OCI-LY1 (cell line): Measurements from ENCODE around the gene HOXD9.

Source experiments
- H2AFZ ChIP-seq: fragments of 200-600 bp; sonication (generic), shearing (Covaris generic); 2 replicates; pipeline ENCODE4 v1.6.0; 2014; ENCODE audit warnings: antibody characterized with exemption, mild to moderate bottlenecking, low read length
- H3F3A ChIP-seq: fragments of 200-600 bp; sonication (generic), shearing (Covaris generic); 2 replicates; pipeline ENCODE4 v1.6.0; 2014; ENCODE audit warnings: mild to moderate bottlenecking, antibody characterized with exemption, low read length, moderate library complexity; ENCODE audit not compliant: insufficient read depth
- H3K27ac ChIP-seq: fragments of 200-600 bp; sonication (generic); 2 replicates; pipeline ENCODE4 v1.5.1; 2014; ENCODE audit warnings: low read length, mixed run types, mild to moderate bottlenecking, low read depth; ENCODE audit not compliant: poor library complexity, severe bottlenecking
- H3K27me3 ChIP-seq: fragments of 200-600 bp; sonication (generic); 2 replicates; pipeline ENCODE4 v1.6.0; 2014; ENCODE audit warnings: antibody characterized with exemption, mild to moderate bottlenecking, low read length, moderate library complexity; ENCODE audit not compliant: insufficient read depth
- H3K36me3 ChIP-seq: fragments of 200-600 bp; sonication (generic); 2 replicates; pipeline ENCODE4 v1.6.1; 2014; ENCODE audit warnings: mild to moderate bottlenecking, antibody characterized with exemption, low read length, moderate library complexity, mixed read lengths; ENCODE audit not compliant: insufficient read depth
- H3K4me1 ChIP-seq: fragments of 200-600 bp; sonication (generic); 2 replicates; pipeline ENCODE4 v1.5.1; 2014; ENCODE audit warnings: mild to moderate bottlenecking, low read length, moderate library complexity; ENCODE audit not compliant: insufficient read depth, severe bottlenecking
- H3K4me2 ChIP-seq: fragments of 200-600 bp; sonication (generic), shearing (Covaris generic); 2 replicates; pipeline ENCODE4 v1.6.1; 2014; ENCODE audit warnings: low read length
- H3K4me3 ChIP-seq: fragments of 200-600 bp; sonication (generic); 2 replicates; pipeline ENCODE4 v1.5.1; 2014; ENCODE audit warnings: low read length, low read depth, mild to moderate bottlenecking, mixed read lengths; ENCODE audit not compliant: poor library complexity, severe bottlenecking
- H3K79me2 ChIP-seq: fragments of 200-600 bp; shearing (Covaris generic); 2 replicates; pipeline ENCODE4 v1.6.1; 2016; ENCODE audit warnings: mixed run types, low read length, mixed read lengths; ENCODE audit not compliant: insufficient read depth
- H3K9ac ChIP-seq: fragments of 200-600 bp; sonication (generic), shearing (Covaris generic); 2 replicates; pipeline ENCODE4 v1.6.1; 2014; ENCODE audit warnings: mild to moderate bottlenecking, low read length, mixed read lengths
- H3K9me2 ChIP-seq: fragments of 200-600 bp; sonication (generic), shearing (Covaris generic); 2 replicates; pipeline ENCODE4 v1.6.1; 2014; ENCODE audit warnings: low read depth, mild to moderate bottlenecking, low read length, mixed read lengths
- H3K9me3 ChIP-seq: fragments of 200-600 bp; shearing (Covaris generic); 2 replicates; pipeline ENCODE4 v1.6.1; 2014; ENCODE audit warnings: low read length, mixed read lengths
- H4K20me1 ChIP-seq: fragments of 200-600 bp; sonication (generic), shearing (Covaris generic); 2 replicates; pipeline ENCODE4 v1.6.0; 2016; ENCODE audit warnings: mild to moderate bottlenecking, low read length; ENCODE audit not compliant: insufficient read depth
- EZH2 ChIP-seq: fragments of 200-600 bp; sonication (generic), shearing (Covaris generic); IDR thresholded peaks from 2 replicates; pipeline ENCODE4 v1.8.0; 2017; ENCODE audit warnings: borderline replicate concordance, mixed run types, mild to moderate bottlenecking, antibody characterized with exemption, low read length, moderate library complexity, mixed read lengths
- TF ChIP-seq, protein P1 (sequence below): fragments of 200-600 bp; sonication (generic), shearing (Covaris generic); IDR thresholded peaks from 2 replicates; pipeline ENCODE4 v1.5.1; 2017; ENCODE audit warnings: mild to moderate bottlenecking, antibody characterized with exemption, low read length, moderate library complexity, mixed read lengths

Gene HOXD9

GRCh38 chr2:176110415-176111308 is 11.9 kb upstream of the HOXD9 start:
- Histone ChIP-seq H3K4me1 (peaks cover 5% of the 10 kb centered on the region), H3K27ac (no peak overlapping the region), H3K27me3 (no peaks in the 10 kb centered on the region), H3F3A (no peaks in the 10 kb centered on the region), H3K9me2 (no peaks in the 10 kb centered on the region), H3K9me3 (no peaks in the 10 kb centered on the region), H3K36me3 (no peaks in the 10 kb centered on the region), H3K79me2 (no peaks in the 10 kb centered on the region), H3K4me3 (no peak overlapping the region), H4K20me1 (no peaks in the 10 kb centered on the region), H3K9ac (no peak overlapping the region), H3K4me2 (no peak overlapping the region), H2AFZ (no peak overlapping the region)
- TF ChIP-seq, protein P1, sequence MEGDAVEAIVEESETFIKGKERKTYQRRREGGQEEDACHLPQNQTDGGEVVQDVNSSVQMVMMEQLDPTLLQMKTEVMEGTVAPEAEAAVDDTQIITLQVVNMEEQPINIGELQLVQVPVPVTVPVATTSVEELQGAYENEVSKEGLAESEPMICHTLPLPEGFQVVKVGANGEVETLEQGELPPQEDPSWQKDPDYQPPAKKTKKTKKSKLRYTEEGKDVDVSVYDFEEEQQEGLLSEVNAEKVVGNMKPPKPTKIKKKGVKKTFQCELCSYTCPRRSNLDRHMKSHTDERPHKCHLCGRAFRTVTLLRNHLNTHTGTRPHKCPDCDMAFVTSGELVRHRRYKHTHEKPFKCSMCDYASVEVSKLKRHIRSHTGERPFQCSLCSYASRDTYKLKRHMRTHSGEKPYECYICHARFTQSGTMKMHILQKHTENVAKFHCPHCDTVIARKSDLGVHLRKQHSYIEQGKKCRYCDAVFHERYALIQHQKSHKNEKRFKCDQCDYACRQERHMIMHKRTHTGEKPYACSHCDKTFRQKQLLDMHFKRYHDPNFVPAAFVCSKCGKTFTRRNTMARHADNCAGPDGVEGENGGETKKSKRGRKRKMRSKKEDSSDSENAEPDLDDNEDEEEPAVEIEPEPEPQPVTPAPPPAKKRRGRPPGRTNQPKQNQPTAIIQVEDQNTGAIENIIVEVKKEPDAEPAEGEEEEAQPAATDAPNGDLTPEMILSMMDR: no peak
- no peak for TF ChIP-seq EZH2

GRCh38 chr2:176111309-176111663 is 11.2 kb upstream of the HOXD9 start:
- H4K20me1 ChIP-seq: no peaks in the 10 kb centered on the region
- H3F3A ChIP-seq: no peaks in the 10 kb centered on the region
- H2AFZ ChIP-seq: no peak overlapping the region
- peaks cover 2% of the 10 kb centered on the region for H3K4me1 ChIP-seq
- TF ChIP-seq EZH2: no peak
- TF ChIP-seq, protein P1: peak; percentile 82
- H3K27me3 ChIP-seq: no peaks in the 10 kb centered on the region
- no peak overlapping the region for H3K4me3 ChIP-seq
- H3K4me2 ChIP-seq: no peak overlapping the region
- H3K36me3 ChIP-seq: no peaks in the 10 kb centered on the region
- H3K79me2 ChIP-seq: no peaks in the 10 kb centered on the region
- H3K9me2 ChIP-seq: no peaks in the 10 kb centered on the region
- H3K9me3 ChIP-seq: no peaks in the 10 kb centered on the region
- H3K27ac ChIP-seq: no peak overlapping the region
- no peak overlapping the region for H3K9ac ChIP-seq

- Histone ChIP-seq H3K79me2 (no peaks in the 10 kb centered on the region), H3F3A (no peaks in the 10 kb centered on the region), H4K20me1 (no peaks in the 10 kb centered on the region), H3K27ac (no peak overlapping the region), H3K4me3 (no peak overlapping the region), H3K36me3 (no peaks in the 10 kb centered on the region), H3K9me2 (no peaks in the 10 kb centered on the region), H3K4me2 (no peak overlapping the region), H3K9me3 (no peaks in the 10 kb centered on the region), H3K4me1 (no peaks in the 10 kb centered on the region), H3K9ac (no peak overlapping the region), H2AFZ (no peak overlapping the region), H3K27me3 (no peaks in the 10 kb centered on the region)
- TF ChIP-seq, protein P1: no peak
- TF ChIP-seq EZH2: no peak
These were observed 10.6 kb upstream of the HOXD9 start for GRCh38 chr2:176111846-176112374.
